Measurements from ENCODE around the gene NRCAM.

DNA sequence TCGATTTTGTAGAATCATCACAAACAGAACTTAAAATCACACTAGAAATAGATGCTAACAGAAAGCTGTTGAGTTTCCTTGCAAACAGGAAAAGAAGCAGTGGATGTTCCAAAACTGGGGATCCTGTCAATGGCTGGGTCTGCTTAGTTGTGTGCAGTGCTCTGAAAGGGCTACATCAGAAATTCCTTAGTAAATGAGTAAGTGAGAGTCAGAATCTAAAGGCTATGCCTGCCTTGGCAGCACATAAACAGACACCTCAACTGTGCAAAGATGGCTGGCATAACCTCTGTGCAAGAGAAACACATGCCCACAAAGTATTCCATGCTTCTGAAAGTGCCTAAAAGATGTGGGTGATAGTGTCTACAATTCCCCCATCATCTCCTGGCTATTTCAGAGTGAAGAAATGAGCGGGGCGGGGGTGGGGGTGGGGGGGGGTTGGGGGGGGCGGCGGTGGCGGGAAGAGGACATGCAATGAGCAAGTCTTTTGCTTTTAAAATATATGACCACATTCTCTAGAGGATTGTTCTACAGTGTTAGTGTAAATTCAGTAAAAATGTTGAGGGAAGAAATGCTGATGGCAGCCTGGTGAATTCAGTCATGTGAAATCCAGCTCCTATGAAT is 187.9 kb downstream of the NRCAM start:
- TF ChIP-seq, protein P1, sequence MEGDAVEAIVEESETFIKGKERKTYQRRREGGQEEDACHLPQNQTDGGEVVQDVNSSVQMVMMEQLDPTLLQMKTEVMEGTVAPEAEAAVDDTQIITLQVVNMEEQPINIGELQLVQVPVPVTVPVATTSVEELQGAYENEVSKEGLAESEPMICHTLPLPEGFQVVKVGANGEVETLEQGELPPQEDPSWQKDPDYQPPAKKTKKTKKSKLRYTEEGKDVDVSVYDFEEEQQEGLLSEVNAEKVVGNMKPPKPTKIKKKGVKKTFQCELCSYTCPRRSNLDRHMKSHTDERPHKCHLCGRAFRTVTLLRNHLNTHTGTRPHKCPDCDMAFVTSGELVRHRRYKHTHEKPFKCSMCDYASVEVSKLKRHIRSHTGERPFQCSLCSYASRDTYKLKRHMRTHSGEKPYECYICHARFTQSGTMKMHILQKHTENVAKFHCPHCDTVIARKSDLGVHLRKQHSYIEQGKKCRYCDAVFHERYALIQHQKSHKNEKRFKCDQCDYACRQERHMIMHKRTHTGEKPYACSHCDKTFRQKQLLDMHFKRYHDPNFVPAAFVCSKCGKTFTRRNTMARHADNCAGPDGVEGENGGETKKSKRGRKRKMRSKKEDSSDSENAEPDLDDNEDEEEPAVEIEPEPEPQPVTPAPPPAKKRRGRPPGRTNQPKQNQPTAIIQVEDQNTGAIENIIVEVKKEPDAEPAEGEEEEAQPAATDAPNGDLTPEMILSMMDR (IDR thresholded peaks at IDR 0.05; ENCODE audit: low read depth, low read length), result no peak
- no peak for TF ChIP-seq EZH2phosphoT487 (IDR thresholded peaks at IDR 0.05; ENCODE audit: low read depth)

Data from OCI-LY3 (cell line).